AG04449 (cell line): ENCODE measurements around the gene UROC1.

Experiments
- CTCF ChIA-PET: fragments of 350-600 bp; formaldehyde crosslinking; extraction: SDS; loops from one replicate; lab custom pipeline; 2021; ENCODE audit warnings: antibody characterized with exemption; lab: Yijun Ruan, JAX
- POLR2A ChIA-PET: fragments of 400-600, 350-600 bp; formaldehyde crosslinking; extraction: SDS; loops from one replicate; lab custom pipeline; 2020; ENCODE audit warnings: antibody characterized with exemption, inconsistent platforms; lab: Yijun Ruan, JAX
- DNase-seq: peaks from one replicate; pipeline ENCODE4 v3.0.0-alpha.2; 2010; ENCODE audit warnings: low read depth, low spot score
- H3K4me3 ChIP-seq: 2 replicates; pipeline ENCODE4 v1.5.1; 2011; ENCODE audit warnings: low read depth, mild to moderate bottlenecking, control low read depth, low read length
- TF ChIP-seq, protein P1 (sequence below): IDR thresholded peaks from one replicate; pipeline ENCODE4 v1.5.1; 2011; ENCODE audit warnings: mild to moderate bottlenecking, moderate library complexity, low read length, control low read depth, inconsistent platforms; ENCODE audit not compliant: insufficient read depth; ENCODE audit errors: missing control alignments

Gene UROC1

DNA sequence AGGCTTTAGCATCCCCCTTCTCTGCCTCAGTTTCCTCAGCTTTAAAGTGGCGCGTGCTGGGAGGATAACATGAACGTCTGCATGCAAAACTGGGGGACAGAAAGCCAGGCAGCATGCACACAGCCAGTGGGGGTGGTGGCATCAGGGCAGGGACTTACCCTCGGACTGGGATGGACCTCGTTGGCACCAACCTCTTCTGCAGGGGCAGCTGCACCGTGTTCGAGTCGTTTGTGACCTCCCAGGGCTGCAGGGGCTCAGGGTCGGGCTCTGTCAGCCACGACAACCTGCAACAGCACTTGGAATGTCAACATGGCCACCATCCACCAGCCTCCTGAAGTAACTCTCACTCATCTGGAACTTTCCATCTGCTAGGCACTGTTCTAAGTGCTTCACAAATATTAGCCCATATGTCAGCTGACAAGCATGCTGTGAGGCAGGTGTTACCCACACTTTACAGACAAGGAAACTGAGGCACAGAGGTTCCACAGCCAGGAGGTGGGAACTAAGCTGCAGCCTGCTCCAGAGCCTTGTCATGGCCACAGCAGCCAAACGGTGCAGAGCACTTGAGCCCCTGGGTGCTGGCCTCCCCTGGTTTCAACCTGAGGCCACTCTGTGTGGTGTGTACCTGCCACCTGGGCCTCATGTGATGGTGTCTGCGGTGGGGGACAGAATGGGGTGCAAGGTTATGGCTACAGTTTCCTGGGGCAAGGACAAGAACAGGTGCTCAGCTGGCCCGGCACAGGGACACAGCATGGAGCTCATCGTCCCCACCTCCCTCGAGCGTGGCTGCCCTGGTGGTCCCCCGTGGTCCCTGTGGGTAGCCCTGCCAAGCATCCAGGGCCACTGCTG lies 34.5 kb upstream of the UROC1 start:
- ChIA-PET POLR2A (no interaction called here), CTCF (no interaction called here)
- H3K4me3 ChIP-seq: no peak overlapping the region
- DNase-seq: no peak
- TF ChIP-seq, protein P1, sequence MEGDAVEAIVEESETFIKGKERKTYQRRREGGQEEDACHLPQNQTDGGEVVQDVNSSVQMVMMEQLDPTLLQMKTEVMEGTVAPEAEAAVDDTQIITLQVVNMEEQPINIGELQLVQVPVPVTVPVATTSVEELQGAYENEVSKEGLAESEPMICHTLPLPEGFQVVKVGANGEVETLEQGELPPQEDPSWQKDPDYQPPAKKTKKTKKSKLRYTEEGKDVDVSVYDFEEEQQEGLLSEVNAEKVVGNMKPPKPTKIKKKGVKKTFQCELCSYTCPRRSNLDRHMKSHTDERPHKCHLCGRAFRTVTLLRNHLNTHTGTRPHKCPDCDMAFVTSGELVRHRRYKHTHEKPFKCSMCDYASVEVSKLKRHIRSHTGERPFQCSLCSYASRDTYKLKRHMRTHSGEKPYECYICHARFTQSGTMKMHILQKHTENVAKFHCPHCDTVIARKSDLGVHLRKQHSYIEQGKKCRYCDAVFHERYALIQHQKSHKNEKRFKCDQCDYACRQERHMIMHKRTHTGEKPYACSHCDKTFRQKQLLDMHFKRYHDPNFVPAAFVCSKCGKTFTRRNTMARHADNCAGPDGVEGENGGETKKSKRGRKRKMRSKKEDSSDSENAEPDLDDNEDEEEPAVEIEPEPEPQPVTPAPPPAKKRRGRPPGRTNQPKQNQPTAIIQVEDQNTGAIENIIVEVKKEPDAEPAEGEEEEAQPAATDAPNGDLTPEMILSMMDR: no peak

DNA sequence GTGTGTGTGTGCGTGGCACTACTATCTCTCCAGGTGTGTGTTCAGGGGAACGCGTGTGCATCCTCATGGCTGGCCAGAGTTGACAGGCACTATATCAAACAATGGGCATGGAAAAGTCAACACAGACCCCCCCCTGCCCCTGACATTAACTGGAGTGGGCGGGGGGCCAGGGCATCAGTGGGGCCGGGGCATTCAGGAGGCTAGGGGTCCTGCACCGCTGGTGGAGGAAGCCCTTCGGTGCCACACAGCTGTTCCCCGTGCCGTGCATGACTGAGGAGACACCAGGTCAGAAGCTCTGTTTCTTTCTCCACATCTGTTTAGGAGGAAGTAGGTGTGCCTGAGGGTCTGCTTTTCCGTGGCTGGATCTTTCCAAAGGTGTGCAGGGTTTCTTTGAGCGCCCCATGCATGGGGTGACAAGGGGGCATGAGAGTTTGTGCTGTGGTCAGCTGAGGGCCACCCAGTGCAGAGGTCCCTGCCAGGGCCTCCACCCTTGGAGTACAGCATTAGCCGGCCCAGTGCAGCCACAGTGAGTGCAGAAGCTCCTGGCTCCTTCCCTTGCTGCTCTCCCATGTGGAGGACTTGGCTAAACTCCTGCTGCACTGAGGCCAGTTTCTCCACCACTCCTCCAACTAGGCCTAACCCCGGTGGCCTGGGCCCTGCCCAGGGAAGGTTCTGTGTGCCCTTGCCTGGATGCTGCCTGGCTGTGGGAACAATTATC lies 33.7 kb upstream of the UROC1 start:
- DNase-seq: no peak
- ChIA-PET CTCF (no interaction called here), POLR2A (no interaction called here)
- TF ChIP-seq, protein P1: no peak
- H3K4me3 ChIP-seq: no peak overlapping the region

GRCh38 chr3:126550488-126551051 lies 33.0 kb upstream of the UROC1 start:
- CTCF ChIA-PET: no interaction called here
- TF ChIP-seq, protein P1: no peak

GRCh38 chr3:126549861-126550487 lies 32.4 kb upstream of the UROC1 start:
- CTCF ChIA-PET: no interaction called here
- DNase-seq: no peak
- H3K4me3 ChIP-seq: no peak overlapping the region

More at GRCh38 chr3:126550488-126551051, 33.0 kb upstream of the UROC1 start:
- POLR2A ChIA-PET: no interaction called here
- H3K4me3 ChIP-seq: no peak overlapping the region
- DNase-seq: no peak

DNA sequence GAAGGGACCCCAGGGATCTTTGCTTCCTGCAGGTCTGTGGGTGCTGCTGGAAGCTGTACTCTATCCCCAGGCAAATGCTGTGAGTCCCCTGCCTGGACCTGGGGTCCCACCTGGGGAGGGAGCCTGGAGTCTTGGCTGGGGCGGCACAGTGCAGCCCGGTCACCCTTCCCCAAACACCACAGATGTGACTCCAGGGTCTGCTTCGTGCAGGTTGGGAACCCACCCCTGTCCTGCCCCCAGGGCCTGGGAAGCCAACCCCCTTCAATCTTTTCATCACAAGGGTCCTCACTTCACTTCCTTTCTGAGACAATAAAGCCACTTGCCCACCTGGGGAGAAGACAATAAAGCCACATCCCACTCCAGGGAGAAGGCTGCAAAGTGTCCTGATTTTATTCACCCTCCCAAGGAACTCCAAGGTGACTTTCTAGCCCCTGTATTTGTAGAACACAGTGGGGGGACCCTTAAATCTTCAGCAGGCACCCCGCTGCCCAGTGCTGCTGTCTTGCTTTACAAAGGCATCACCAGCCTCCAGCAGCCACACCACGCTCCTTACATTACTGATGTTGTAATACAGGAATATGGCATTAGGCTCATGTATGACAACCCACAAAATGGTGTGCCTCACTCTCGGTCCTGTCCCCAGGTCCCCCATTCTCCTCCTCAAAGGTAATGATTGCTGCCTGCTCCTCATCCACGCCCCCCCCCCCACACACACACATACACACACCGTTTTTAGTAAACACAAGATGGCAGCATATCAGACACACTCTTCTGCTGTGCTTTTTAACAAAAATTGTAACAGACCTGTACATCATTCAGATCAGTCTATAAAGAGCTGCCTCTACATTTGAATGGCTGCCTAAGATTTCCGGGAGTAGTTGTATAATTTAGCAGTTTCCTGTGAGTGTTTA lies 31.2 kb upstream of the UROC1 start:
- ChIA-PET CTCF (no interaction called here), POLR2A (interaction anchor here (0.8 kb wide), 1 partner anchor 379 kb away, joined by 3 read pairs; no protein-coding TSS in a partner anchor)
- TF ChIP-seq, protein P1: no peak
- DNase-seq: no peak
- no peak overlapping the region for H3K4me3 ChIP-seq

More at GRCh38 chr3:126549861-126550487, 32.4 kb upstream of the UROC1 start:
- TF ChIP-seq, protein P1: no peak
- POLR2A ChIA-PET: interaction anchor here (0.8 kb wide), 1 partner anchor 378 kb away, joined by 3 read pairs; no protein-coding TSS in a partner anchor
